ENCODE results near the gene MEGF8. TPM values are rescaled to one million over a fixed set of nuclear protein-coding genes. Genes with fewer than 3 reads are reported as not detected.
A peak's percentile ranks its signal among the peaks of the same experiment; 100 is the strongest.

The MEGF8 gene
- total and polyA plus RNA-seq, 9 of the 15 experiments (the other 6 are each of a cell fraction or from before 2014, with no cell fraction given) = 0.28 to 13.1 (median 3.0) TPM

- no peak for TF ChIP-seq POLR2AphosphoS2 (IDR thresholded peaks at IDR 0.05; ENCODE audit: low read length)
- 0 out of 2 replicates have a peak, but pooled peaks have one; percentile 8 for TF ChIP-seq RB1 (IDR thresholded peaks at IDR 0.05; ENCODE audit: low read depth)
- no peak for TF ChIP-seq FIP1L1 (IDR thresholded peaks at IDR 0.05; ENCODE audit: low read depth, low read length, poor library complexity, severe bottlenecking)
- peak; percentile 21; the same call in 1 of the 2 replicates for TF ChIP-seq HDAC2 (IDR thresholded peaks at IDR 0.05)
- no peak for TF ChIP-seq RFX5 (IDR thresholded peaks at IDR 0.05; ENCODE audit: low read depth, low read length)
- TF ChIP-seq HEY1 (CRISPR knock-in tag; IDR thresholded peaks at IDR 0.05; ENCODE audit: borderline replicate concordance) = no peak
- no peak for TF ChIP-seq KHSRP (IDR thresholded peaks at IDR 0.05)
- TF ChIP-seq ZNF644 (tag; IDR thresholded peaks at IDR 0.05; ENCODE audit: low read depth) = no peak
- no peak for TF ChIP-seq CCNT2 (IDR thresholded peaks at IDR 0.05; ENCODE audit: borderline replicate concordance, extremely low read depth, insufficient read length, low read depth, low read length)
- TF ChIP-seq HDGF (IDR thresholded peaks at IDR 0.05) = 0 out of 2 replicates have a peak, but pooled peaks have one; percentile 14
- TF ChIP-seq, protein P1, sequence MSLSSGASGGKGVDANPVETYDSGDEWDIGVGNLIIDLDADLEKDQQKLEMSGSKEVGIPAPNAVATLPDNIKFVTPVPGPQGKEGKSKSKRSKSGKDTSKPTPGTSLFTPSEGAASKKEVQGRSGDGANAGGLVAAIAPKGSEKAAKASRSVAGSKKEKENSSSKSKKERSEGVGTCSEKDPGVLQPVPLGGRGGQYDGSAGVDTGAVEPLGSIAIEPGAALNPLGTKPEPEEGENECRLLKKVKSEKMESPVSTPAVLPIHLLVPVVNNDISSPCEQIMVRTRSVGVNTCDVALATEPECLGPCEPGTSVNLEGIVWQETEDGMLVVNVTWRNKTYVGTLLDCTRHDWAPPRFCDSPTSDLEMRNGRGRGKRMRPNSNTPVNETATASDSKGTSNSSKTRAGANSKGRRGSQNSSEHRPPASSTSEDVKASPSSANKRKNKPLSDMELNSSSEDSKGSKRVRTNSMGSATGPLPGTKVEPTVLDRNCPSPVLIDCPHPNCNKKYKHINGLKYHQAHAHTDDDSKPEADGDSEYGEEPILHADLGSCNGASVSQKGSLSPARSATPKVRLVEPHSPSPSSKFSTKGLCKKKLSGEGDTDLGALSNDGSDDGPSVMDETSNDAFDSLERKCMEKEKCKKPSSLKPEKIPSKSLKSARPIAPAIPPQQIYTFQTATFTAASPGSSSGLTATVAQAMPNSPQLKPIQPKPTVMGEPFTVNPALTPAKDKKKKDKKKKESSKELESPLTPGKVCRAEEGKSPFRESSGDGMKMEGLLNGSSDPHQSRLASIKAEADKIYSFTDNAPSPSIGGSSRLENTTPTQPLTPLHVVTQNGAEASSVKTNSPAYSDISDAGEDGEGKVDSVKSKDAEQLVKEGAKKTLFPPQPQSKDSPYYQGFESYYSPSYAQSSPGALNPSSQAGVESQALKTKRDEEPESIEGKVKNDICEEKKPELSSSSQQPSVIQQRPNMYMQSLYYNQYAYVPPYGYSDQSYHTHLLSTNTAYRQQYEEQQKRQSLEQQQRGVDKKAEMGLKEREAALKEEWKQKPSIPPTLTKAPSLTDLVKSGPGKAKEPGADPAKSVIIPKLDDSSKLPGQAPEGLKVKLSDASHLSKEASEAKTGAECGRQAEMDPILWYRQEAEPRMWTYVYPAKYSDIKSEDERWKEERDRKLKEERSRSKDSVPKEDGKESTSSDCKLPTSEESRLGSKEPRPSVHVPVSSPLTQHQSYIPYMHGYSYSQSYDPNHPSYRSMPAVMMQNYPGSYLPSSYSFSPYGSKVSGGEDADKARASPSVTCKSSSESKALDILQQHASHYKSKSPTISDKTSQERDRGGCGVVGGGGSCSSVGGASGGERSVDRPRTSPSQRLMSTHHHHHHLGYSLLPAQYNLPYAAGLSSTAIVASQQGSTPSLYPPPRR (CRISPR knock-in tag; IDR thresholded peaks at IDR 0.05; ENCODE audit: borderline replicate concordance) = no peak
- TF ChIP-seq KLF10 (CRISPR knock-in tag; IDR thresholded peaks at IDR 0.05) = no peak
- TF ChIP-seq ZNF239 (CRISPR knock-in tag; IDR thresholded peaks at IDR 0.05) = no peak
- no peak for TF ChIP-seq LCOR (CRISPR knock-in tag; IDR thresholded peaks at IDR 0.05)
- TF ChIP-seq MTF1 (CRISPR knock-in tag; IDR thresholded peaks at IDR 0.05; ENCODE audit: borderline replicate concordance) = no peak
- no peak for TF ChIP-seq SIX5 (IDR thresholded peaks at IDR 0.05; ENCODE audit: borderline replicate concordance in 1 of 2, insufficient read depth in 1 of 2, low read depth in 1 of 2, low read length in 2 of 2)
- no peak for TF ChIP-seq CREBBP (IDR thresholded peaks at IDR 0.05; ENCODE audit: low read depth, low read length)
- 0 out of 4 replicates have a peak, but pooled peaks of 1 of the 2 experiments have one; percentile 3 for TF ChIP-seq TBL1XR1 (IDR thresholded peaks at IDR 0.05; ENCODE audit: low read length in 2 of 2)
- no peak for TF ChIP-seq HMGN3 (IDR thresholded peaks at IDR 0.05; ENCODE audit: borderline replicate concordance, extremely low read depth, insufficient read length, low read depth, low read length)
- no peak for TF ChIP-seq NFYB (IDR thresholded peaks at IDR 0.05; ENCODE audit: extremely low read depth, insufficient read length)
- TF ChIP-seq ZKSCAN8 (CRISPR knock-in tag; IDR thresholded peaks at IDR 0.05) = no peak
- no peak for TF ChIP-seq GTF3C2 (IDR thresholded peaks at IDR 0.05; ENCODE audit: borderline replicate concordance, extremely low read depth, insufficient read length)
- 0 out of 2 replicates have a peak, but pooled peaks have one; percentile 11 for TF ChIP-seq FOXJ2 (tag; IDR thresholded peaks at IDR 0.05)
These were observed 22.4 kb upstream of the MEGF8 start (continued) for GRCh38 chr19:42303101-42303464.

All from K562 (cell line).